Esophagus muscularis mucosa (tissue), 3 donors: Measurements from ENCODE around the gene RPL18.

ENCODE experiments used
- POLR2AphosphoS5 ChIP-seq, 2 donors: sonication (generic); formaldehyde crosslinking; IDR thresholded peaks; one replicate each; pipeline ENCODE4 v1.6.1; 2017; ENCODE audit warnings: antibody characterized with exemption in 2 of 2
- TF ChIP-seq, protein P1 (sequence below), 3 experiments: fragments of 200-600 bp in 2 of 3; fragments of 450-650 bp in 1 of 3; sonication (generic) in 2 of 3; IDR thresholded peaks; one replicate each; pipeline ENCODE4 v1.5.1; 2017 to 2019; ENCODE audit warnings: antibody characterized with exemption in 3 of 3, mild to moderate bottlenecking in 2 of 3, moderate library complexity in 1 of 3

DNA sequence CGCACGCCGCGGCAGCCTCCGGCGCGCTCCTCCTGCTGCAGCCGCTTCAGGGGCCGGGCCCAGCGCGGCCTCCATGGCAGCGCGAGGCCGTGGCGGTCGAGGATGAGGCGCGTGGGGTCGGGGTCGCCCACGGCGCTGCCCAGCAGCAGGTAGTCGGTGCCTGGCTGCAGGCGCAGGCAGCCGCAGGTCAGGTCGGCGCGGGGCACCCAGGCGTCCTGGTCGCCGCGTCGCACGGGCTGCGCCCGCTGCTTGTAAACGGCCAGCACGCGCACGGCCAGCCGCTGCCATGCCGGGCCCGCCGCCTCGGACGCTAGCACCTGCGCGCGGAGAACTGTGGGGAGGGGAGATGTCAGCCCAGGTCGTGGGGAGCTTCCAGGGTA, 42.7 kb upstream of the RPL18 start:
- TF ChIP-seq, protein P1, sequence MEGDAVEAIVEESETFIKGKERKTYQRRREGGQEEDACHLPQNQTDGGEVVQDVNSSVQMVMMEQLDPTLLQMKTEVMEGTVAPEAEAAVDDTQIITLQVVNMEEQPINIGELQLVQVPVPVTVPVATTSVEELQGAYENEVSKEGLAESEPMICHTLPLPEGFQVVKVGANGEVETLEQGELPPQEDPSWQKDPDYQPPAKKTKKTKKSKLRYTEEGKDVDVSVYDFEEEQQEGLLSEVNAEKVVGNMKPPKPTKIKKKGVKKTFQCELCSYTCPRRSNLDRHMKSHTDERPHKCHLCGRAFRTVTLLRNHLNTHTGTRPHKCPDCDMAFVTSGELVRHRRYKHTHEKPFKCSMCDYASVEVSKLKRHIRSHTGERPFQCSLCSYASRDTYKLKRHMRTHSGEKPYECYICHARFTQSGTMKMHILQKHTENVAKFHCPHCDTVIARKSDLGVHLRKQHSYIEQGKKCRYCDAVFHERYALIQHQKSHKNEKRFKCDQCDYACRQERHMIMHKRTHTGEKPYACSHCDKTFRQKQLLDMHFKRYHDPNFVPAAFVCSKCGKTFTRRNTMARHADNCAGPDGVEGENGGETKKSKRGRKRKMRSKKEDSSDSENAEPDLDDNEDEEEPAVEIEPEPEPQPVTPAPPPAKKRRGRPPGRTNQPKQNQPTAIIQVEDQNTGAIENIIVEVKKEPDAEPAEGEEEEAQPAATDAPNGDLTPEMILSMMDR (IDR thresholded peaks at IDR 0.05) = no peak
- no peak for TF ChIP-seq POLR2AphosphoS5 (IDR thresholded peaks at IDR 0.05)
